HepG2 (cell line): ENCODE measurements around the gene TMTC1. TPM values are rescaled to one million over a fixed set of nuclear protein-coding genes. Genes with fewer than 3 reads are reported as not detected.
"Not testable (repeated sequence)": the region's sequence is repeated elsewhere in the genome, so short reads cannot be mapped to it uniquely, and the experiment has no call there.

ENCODE experiments used
- ATAC-seq: fragments of 200-7000 bp; cut with Tn5 transposase; 3 replicates; pipeline ENCODE4 v1.9.1; 2020; ENCODE audit warnings: mild to moderate bottlenecking, moderate library complexity
- BruUV-seq: library from RNA; stranded (reverse); fragments of 400-500 nt; replicated peaks from 2 replicates; lab custom pipeline; 2021; lab: Mats Ljungman, UMichigan
- CTCF ChIA-PET: fragments of 300-600 bp; formaldehyde crosslinking; extraction: SDS; loops from one replicate; lab custom pipeline; 2021; ENCODE audit warnings: low total read pairs, inconsistent platforms, low intra/inter-chr PET ratio; lab: Yijun Ruan, JAX
- POLR2A ChIA-PET: fragments of 350-600 bp; sonication (Branson Sonifier 250); formaldehyde crosslinking; loops from one replicate; lab custom pipeline; 2020; ENCODE audit warnings: antibody characterized with exemption, inconsistent platforms; lab: Yijun Ruan, JAX
- DNase-seq: peaks from one replicate; pipeline ENCODE4 v3.0.0-alpha.2; 2015; ENCODE audit warnings: low spot score
- FAIRE-seq: peaks from 3 replicates; lab custom pipeline; 2011; peaks lifted over from hg19 to GRCh38; lab: Jason Lieb, UNC
- H2AFZ ChIP-seq: one replicate; pipeline ENCODE4 v1.6.1; 2011; ENCODE audit warnings: low read length, inconsistent platforms
- H3K27ac ChIP-seq: fragments of 300-600 bp; 3 replicates; pipeline ENCODE4 v1.8.0; 2011; ENCODE audit warnings: mixed run types, mild to moderate bottlenecking, mixed read lengths, low read length, inconsistent platforms; ENCODE audit not compliant: insufficient read depth; ENCODE audit errors: extremely low read length
- H3K27me3 ChIP-seq, 2 experiments: fragments of 200-600 bp in 1 of 2; 2 replicates in 1 of 2; 3 replicates in 1 of 2; pipeline versions ENCODE4 v1.6.0 to v1.8.0; 2011; ENCODE audit warnings: low read length in 2 of 2, mild to moderate bottlenecking in 2 of 2, moderate library complexity in 2 of 2, inconsistent platforms in 1 of 2; ENCODE audit not compliant: insufficient read depth in 2 of 2, control insufficient read depth in 1 of 2
- H3K36me3 ChIP-seq, 2 experiments: fragments of 200-600 bp in 1 of 2; replicated peaks in 1 of 2; 2 replicates in 1 of 2; 3 replicates in 1 of 2; pipeline versions ENCODE4 v1.5.1 to v1.8.0; 2011; ENCODE audit warnings: low read length in 2 of 2, inconsistent platforms in 1 of 2; ENCODE audit not compliant: insufficient read depth in 2 of 2, control insufficient read depth in 1 of 2
- H3K4me1 ChIP-seq: 2 replicates; pipeline ENCODE4 v1.5.1; 2012; ENCODE audit warnings: low read length, inconsistent platforms; ENCODE audit not compliant: insufficient read depth
- H3K4me2 ChIP-seq: 2 replicates; pipeline ENCODE4 v1.6.0; 2011; ENCODE audit warnings: low read depth, low read length, inconsistent platforms
- H3K4me3 ChIP-seq, 3 experiments: fragments of 200-600 bp in 1 of 3; sonication (generic), shearing (Covaris generic) in 1 of 3; replicated peaks in 1 of 3; 2 replicates each; pipeline ENCODE4 v1.5.1; 2011 to 2016; ENCODE audit warnings: low read length in 3 of 3, inconsistent platforms in 2 of 3, low read depth in 2 of 3, mild to moderate bottlenecking in 2 of 3, control low read depth in 1 of 3, mixed read lengths in 1 of 3; ENCODE audit not compliant: insufficient read depth in 1 of 3
- H3K79me2 ChIP-seq: one replicate; pipeline ENCODE4 v1.6.1; 2011; ENCODE audit warnings: low read length, inconsistent platforms; ENCODE audit not compliant: insufficient read depth
- H3K9ac ChIP-seq: 2 replicates; pipeline ENCODE4 v1.6.0; 2011; ENCODE audit warnings: mild to moderate bottlenecking, low read depth, low read length, inconsistent platforms; ENCODE audit not compliant: insufficient read depth
- H3K9me3 ChIP-seq: 2 replicates; pipeline ENCODE4 v1.5.1; 2012; ENCODE audit warnings: mild to moderate bottlenecking, low read length
- H4K20me1 ChIP-seq: 2 replicates; pipeline ENCODE4 v1.6.0; 2011; ENCODE audit warnings: inconsistent platforms, mild to moderate bottlenecking, low read length, moderate library complexity; ENCODE audit not compliant: insufficient read depth
- AKAP8 ChIP-seq: sonication (generic); formaldehyde crosslinking; IDR thresholded peaks from 2 replicates; pipeline ENCODE4 v1.5.1; 2020; ENCODE audit warnings: mild to moderate bottlenecking, missing genetic modification reagents
- FOXA1 ChIP-seq, 2 experiments: fragments of 450-650 bp in 1 of 2; sonication (generic) in 1 of 2; formaldehyde crosslinking in 1 of 2; IDR thresholded peaks; 2 replicates each; pipeline versions ENCODE4 v1.4.0 to v1.6.1; 2016 to 2020; ENCODE audit warnings: missing genetic modification reagents in 1 of 2
- ZNF121 ChIP-seq: sonication (generic); formaldehyde crosslinking; IDR thresholded peaks from 2 replicates; pipeline ENCODE4 v1.5.0; 2020; ENCODE audit warnings: mild to moderate bottlenecking, missing genetic modification reagents
- ZNF281 ChIP-seq: sonication (generic); formaldehyde crosslinking; IDR thresholded peaks from 2 replicates; pipeline ENCODE4 v1.4.0; 2020; ENCODE audit warnings: missing genetic modification reagents, borderline replicate concordance
- ZNF496 ChIP-seq: sonication (generic); formaldehyde crosslinking; IDR thresholded peaks from 2 replicates; pipeline ENCODE4 v1.8.1; 2023; ENCODE audit warnings: mild to moderate bottlenecking, moderate library complexity, missing genetic modification reagents; ENCODE audit not compliant: insufficient replicate concordance
- WGBS: methylation state at CpG from one replicate; pipeline ENCODE4 v1.1.6; 2017; ENCODE audit warnings: low lambda C conversion rate; 5-methylcytosine and 5-hydroxymethylcytosine counted together
- in situ Hi-C: cut with HindIII; loops from 2 replicates; pipeline ENCODE4 v1.10.0; 2017; ENCODE audit warnings: low pct_unique_long_range_greater_than_20kb; ENCODE audit not compliant: extremely low pct_ligation_motif_present
- intact Hi-C: fragments of 100-400 bp; cut with micrococcal nuclease; formaldehyde crosslinking; loops from one replicate; pipeline ENCODE4 v1.10.0; 2022; ENCODE audit not compliant: unreplicated experiment
- polyA plus RNA-seq, 8 experiments: library from polyadenylated mRNA; depleted of rRNA in 3 of 8; stranded (reverse) in 7 of 8; unstranded in 1 of 8; fragments of >200 nt; fragmentation: Illumina TruSeq in 4 of 8; extraction: Trizol in 4 of 8; gene quantifications; 2 replicates each; pipeline versions ENCODE4 v1.2.1 to v1.2.3, GENCODE V29; 2011 to 2016; ENCODE audit warnings: low read depth in 4 of 8, missing spikeins in 1 of 8, mixed read lengths in 1 of 8; ENCODE audit not compliant: insufficient read depth in 1 of 8
- total RNA-seq, 5 experiments: library from RNA; depleted of rRNA; stranded (reverse); fragments of >200 nt; fragmentation: Illumina TruSeq; extraction: Trizol; gene quantifications; 2 replicates each; pipeline ENCODE4 v1.2.3, GENCODE V29; 2016; ENCODE audit warnings: low read depth in 1 of 5

The TMTC1 gene
- total and polyA plus RNA-seq, 2 of the 13 experiments (the other 11 are each of a cell fraction or from before 2014, with no cell fraction given) = 0.69 to 1.8 TPM

GRCh38 chr12:29816874-29817725 is 33.4 kb upstream of the TMTC1 start (continued):
- no peak for TF ChIP-seq ZNF496 (CRISPR knock-in tag)
- TF ChIP-seq AKAP8 (CRISPR knock-in tag) = no peak
- TF ChIP-seq ZNF121 = no peak
- TF ChIP-seq, all 625 proteins: peak for 0

GRCh38 chr12:29809616-29810361 is 26.0 kb upstream of the TMTC1 start:
- H3K4me1 ChIP-seq = peaks cover 14% of the 10 kb centered on the region
- H3K4me3 ChIP-seq; H3K9me3 ChIP-seq; H2AFZ ChIP-seq; in situ Hi-C loops; H3K27ac ChIP-seq; BruUV-seq; FAIRE-seq; CTCF ChIA-PET; H4K20me1 ChIP-seq; intact Hi-C loops; H3K27me3 ChIP-seq; ATAC-seq; H3K36me3 ChIP-seq; H3K9ac ChIP-seq; H3K79me2 ChIP-seq; DNase-seq; POLR2A ChIA-PET; H3K4me2 ChIP-seq; TF ChIP-seq FOXA1 (IDR thresholded peaks at IDR 0.05): not testable (repeated sequence)
- WGBS = 78% methylated on average over 17 of the region's 24 CpGs
- TF ChIP-seq ZNF281 (CRISPR knock-in tag) = peak; percentile 72; the same call in 1 of the 2 replicates
- TF ChIP-seq FOXA1 (CRISPR knock-in tag; IDR thresholded peaks at IDR 0.05) = peak; percentile 56; the same call in 1 of the 2 replicates
